Natural killer cell (primary cell): ENCODE data around the gene CRB3. TPM values are rescaled to one million over a fixed set of nuclear protein-coding genes. Genes with fewer than 3 reads are reported as not detected.
A peak's percentile ranks its signal among the peaks of the same experiment; 100 is the strongest.

Experiments
- ATAC-seq, 3 donors: fragments of 150-1000 bp in 2 of 3; fragments of 200-7000 bp in 1 of 3; cut with Tn5 transposase; 1 replicate in 1 of 3; 2 replicates in 2 of 3; pipeline ENCODE4 v1.10.0; 2021; ENCODE audit warnings: mild to moderate bottlenecking in 2 of 3, moderate library complexity in 2 of 3
- DNase-seq, 2 donors: peaks; one replicate each; pipeline versions ENCODE4 v3.0.0 to v3.0.0-alpha.2; 2013 to 2021; ENCODE audit warnings: mixed read lengths in 1 of 2
- H3K27ac ChIP-seq: one replicate; pipeline ENCODE4 v1.5.1; 2013; ENCODE audit warnings: mild to moderate bottlenecking, low read length
- H3K27me3 ChIP-seq: one replicate; pipeline ENCODE4 v1.6.1; 2013; ENCODE audit warnings: low read length; ENCODE audit not compliant: control insufficient read depth, insufficient read depth
- H3K36me3 ChIP-seq: one replicate; pipeline ENCODE4 v1.6.1; 2013; ENCODE audit warnings: low read length; ENCODE audit not compliant: control insufficient read depth, insufficient read depth
- H3K4me1 ChIP-seq: one replicate; pipeline ENCODE4 v1.6.1; 2013; ENCODE audit warnings: low read length; ENCODE audit not compliant: control insufficient read depth, insufficient read depth
- H3K4me3 ChIP-seq: one replicate; pipeline ENCODE4 v1.5.1; 2013; ENCODE audit warnings: low read length
- H3K9me3 ChIP-seq: one replicate; pipeline ENCODE4 v1.6.1; 2013; ENCODE audit warnings: low read length; ENCODE audit not compliant: control insufficient read depth, insufficient read depth
- H3K27ac Mint-ChIP-seq, 2 donors: one replicate each; pipeline ENCODE4 v1.8.0; 2022; ENCODE audit warnings: mild to moderate bottlenecking in 2 of 2, mixed read lengths in 2 of 2, moderate library complexity in 1 of 2
- H3K27me3 Mint-ChIP-seq, 2 donors: one replicate each; pipeline ENCODE4 v1.8.0; 2022; ENCODE audit warnings: low read depth in 2 of 2, mixed read lengths in 2 of 2
- H3K36me3 Mint-ChIP-seq: one replicate; pipeline ENCODE4 v1.8.0; 2022; ENCODE audit warnings: mixed read lengths
- H3K4me1 Mint-ChIP-seq, 2 donors: one replicate each; pipeline ENCODE4 v1.8.0; 2022; ENCODE audit warnings: mixed read lengths in 2 of 2
- H3K4me3 Mint-ChIP-seq: one replicate; pipeline ENCODE4 v1.8.0; 2022; ENCODE audit warnings: mild to moderate bottlenecking, moderate library complexity, mixed read lengths
- H3K9me3 Mint-ChIP-seq, 2 donors: one replicate each; pipeline ENCODE4 v1.8.0; 2022; ENCODE audit warnings: mixed read lengths in 2 of 2
- WGBS: methylation state at CpG from one replicate; pipeline ENCODE4 v1.1.7; 2013; ENCODE audit warnings: missing lambda C conversion rate; ENCODE audit not compliant: insufficient coverage; 5-methylcytosine and 5-hydroxymethylcytosine counted together
- intact Hi-C: fragments of 100-400 bp; cut with micrococcal nuclease; formaldehyde crosslinking; loops from one replicate; pipeline ENCODE4 v1.14.2; 2022
- total RNA-seq, 4 donors: library from RNA; stranded (reverse); fragments of 120-200 nt in 1 of 4; gene quantifications; one replicate each; pipeline versions ENCODE4 v1.2.3 to v1.2.4, GENCODE V29; 2013 to 2022
- TF ChIP-seq, protein P1 (sequence below): fragments of 200-600 bp; IDR thresholded peaks from one replicate; pipeline ENCODE4 v1.8.0; 2022; ENCODE audit warnings: antibody characterized with exemption

Gene CRB3
- total RNA-seq, 3 donors from 2014 or later (not counting 1 experiment from before 2014, with no cell fraction given), result 0.59 to 1.1 TPM; not detected in 1

DNA sequence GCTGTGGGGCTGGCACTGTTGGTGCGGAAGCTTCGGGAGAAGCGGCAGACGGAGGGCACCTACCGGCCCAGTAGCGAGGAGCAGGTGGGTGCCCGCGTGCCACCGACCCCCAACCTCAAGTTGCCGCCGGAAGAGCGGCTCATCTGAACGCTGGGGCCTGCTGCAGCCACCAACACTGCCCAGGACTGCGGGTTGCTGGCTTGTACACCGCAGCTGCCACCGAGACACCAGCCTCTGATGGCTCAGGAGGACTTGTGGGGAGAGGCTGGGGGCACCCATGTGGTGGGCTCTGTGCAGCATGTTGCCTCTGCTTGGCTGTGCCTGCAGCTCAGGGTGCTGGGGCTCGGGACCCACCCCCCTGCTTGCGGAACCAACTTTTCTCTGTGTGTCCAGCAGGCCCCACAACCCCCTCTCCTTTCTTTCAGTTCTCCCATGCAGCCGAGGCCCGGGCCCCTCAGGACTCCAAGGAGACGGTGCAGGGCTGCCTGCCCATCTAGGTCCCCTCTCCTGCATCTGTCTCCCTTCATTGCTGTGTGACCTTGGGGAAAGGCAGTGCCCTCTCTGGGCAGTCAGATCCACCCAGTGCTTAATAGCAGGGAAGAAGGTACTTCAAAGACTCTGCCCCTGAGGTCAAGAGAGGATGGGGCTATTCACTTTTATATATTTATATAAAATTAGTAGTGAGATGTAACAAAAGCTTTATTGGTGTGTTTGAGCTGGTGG lies 2.6 kb downstream of the CRB3 start:
- peaks cover 11% of the 10 kb centered on the region for H3K4me1 ChIP-seq
- H3K9me3 Mint-ChIP-seq, result no peaks in the 10 kb centered on the region
- peak overlapping the region in 1 of 2 donors; percentile 35 for H3K27ac Mint-ChIP-seq
- peaks cover 0 to 19% of the 10 kb centered on the region in 2 donors for H3K4me1 Mint-ChIP-seq
- H3K27me3 Mint-ChIP-seq, result peaks cover 0 to 4% of the 10 kb centered on the region in 2 donors
- H3K27me3 ChIP-seq, result peaks cover 6% of the 10 kb centered on the region
- TF ChIP-seq, protein P1, sequence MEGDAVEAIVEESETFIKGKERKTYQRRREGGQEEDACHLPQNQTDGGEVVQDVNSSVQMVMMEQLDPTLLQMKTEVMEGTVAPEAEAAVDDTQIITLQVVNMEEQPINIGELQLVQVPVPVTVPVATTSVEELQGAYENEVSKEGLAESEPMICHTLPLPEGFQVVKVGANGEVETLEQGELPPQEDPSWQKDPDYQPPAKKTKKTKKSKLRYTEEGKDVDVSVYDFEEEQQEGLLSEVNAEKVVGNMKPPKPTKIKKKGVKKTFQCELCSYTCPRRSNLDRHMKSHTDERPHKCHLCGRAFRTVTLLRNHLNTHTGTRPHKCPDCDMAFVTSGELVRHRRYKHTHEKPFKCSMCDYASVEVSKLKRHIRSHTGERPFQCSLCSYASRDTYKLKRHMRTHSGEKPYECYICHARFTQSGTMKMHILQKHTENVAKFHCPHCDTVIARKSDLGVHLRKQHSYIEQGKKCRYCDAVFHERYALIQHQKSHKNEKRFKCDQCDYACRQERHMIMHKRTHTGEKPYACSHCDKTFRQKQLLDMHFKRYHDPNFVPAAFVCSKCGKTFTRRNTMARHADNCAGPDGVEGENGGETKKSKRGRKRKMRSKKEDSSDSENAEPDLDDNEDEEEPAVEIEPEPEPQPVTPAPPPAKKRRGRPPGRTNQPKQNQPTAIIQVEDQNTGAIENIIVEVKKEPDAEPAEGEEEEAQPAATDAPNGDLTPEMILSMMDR, result no peak
- H3K36me3 Mint-ChIP-seq, result no peaks in the 10 kb centered on the region
- no peak for ATAC-seq
- WGBS, result 91% methylated on average over 21 of the region's 21 CpGs
- no peak overlapping the region for H3K4me3 Mint-ChIP-seq
- H3K4me3 ChIP-seq, result no peak overlapping the region
- no peak overlapping the region for H3K27ac ChIP-seq
- no peak for DNase-seq
- no peaks in the 10 kb centered on the region for H3K9me3 ChIP-seq
- intact Hi-C loops, result no loop called here
- H3K36me3 ChIP-seq, result peaks cover 26% of the 10 kb centered on the region

DNA sequence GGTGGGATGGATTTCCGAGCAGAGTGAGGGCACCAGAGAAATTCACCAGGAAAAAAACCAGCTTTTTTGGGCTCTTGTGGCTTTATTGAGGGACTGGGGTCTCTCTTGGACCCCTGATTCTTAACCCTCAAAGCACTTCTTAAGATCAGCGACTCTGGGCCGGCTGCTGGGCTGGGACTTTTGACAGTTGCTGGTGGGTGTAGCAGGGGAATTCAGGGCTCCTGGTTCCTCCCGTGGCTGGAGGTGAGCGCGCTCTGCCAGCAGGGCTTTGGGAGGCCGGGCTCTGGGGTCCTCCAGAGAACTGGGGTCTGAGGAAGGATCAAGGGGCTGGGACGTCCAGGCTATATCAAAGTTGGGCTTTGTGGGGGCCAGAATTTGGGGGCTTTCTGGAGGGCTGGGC lies 3.3 kb downstream of the CRB3 start:
- no peak overlapping the region for H3K4me3 Mint-ChIP-seq
- TF ChIP-seq, protein P1, result no peak
- H3K4me1 Mint-ChIP-seq, result peaks cover 0 to 19% of the 10 kb centered on the region in 2 donors
- peak overlapping the region; percentile 40 to 75 for H3K27ac Mint-ChIP-seq
- WGBS, result 94% methylated on average over 8 of the region's 8 CpGs
- H3K27me3 ChIP-seq, result peaks cover 6% of the 10 kb centered on the region
- H3K4me1 ChIP-seq, result peaks cover 11% of the 10 kb centered on the region
- no peaks in the 10 kb centered on the region for H3K36me3 Mint-ChIP-seq
- no peak overlapping the region for H3K4me3 ChIP-seq
- DNase-seq (no peak), ATAC-seq (no peak)
- intact Hi-C loops, result no loop called here
- no peaks in the 10 kb centered on the region for H3K9me3 ChIP-seq
- H3K36me3 ChIP-seq, result peaks cover 28% of the 10 kb centered on the region
- H3K27me3 Mint-ChIP-seq, result peaks cover 0 to 4% of the 10 kb centered on the region in 2 donors
- no peaks in the 10 kb centered on the region for H3K9me3 Mint-ChIP-seq
- no peak overlapping the region for H3K27ac ChIP-seq

DNA sequence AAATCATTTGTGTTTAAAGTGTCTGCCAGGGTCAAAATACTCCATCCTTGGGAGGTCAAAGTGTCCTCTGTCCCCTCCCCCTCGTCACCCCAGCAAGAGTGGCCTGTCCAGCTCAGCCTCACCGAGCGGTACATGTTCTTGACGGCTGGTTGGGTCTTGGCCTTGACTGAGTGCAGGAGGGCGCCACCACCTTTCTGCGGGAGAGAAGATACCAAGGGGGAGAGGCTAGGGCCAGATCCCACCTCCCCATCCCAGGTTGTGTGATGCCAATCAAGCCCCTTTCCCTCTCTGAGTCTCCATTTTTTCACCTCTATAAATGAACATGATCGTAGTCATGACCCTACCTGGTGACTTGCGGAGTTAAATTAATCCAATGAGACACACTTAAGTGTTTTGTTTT lies 6.1 kb downstream of the CRB3 start:
- no peaks in the 10 kb centered on the region for H3K9me3 ChIP-seq
- H3K4me3 Mint-ChIP-seq, result no peak overlapping the region
- H3K9me3 Mint-ChIP-seq, result no peaks in the 10 kb centered on the region
- no peak overlapping the region for H3K27ac ChIP-seq
- no peak overlapping the region for H3K4me3 ChIP-seq
- no peaks in the 10 kb centered on the region for H3K27me3 ChIP-seq
- no peaks in the 10 kb centered on the region for H3K36me3 Mint-ChIP-seq
- TF ChIP-seq, protein P1, result no peak
- no peak for ATAC-seq
- no peak for DNase-seq
- H3K27ac Mint-ChIP-seq, result no peak overlapping the region
- peaks cover 38% of the 10 kb centered on the region for H3K36me3 ChIP-seq
- H3K4me1 ChIP-seq, result no peaks in the 10 kb centered on the region
- intact Hi-C loops, result no loop called here
- WGBS, result 96% methylated on average over 6 of the region's 8 CpGs
- H3K27me3 Mint-ChIP-seq, result no peaks in the 10 kb centered on the region
- peaks cover 0 to 11% of the 10 kb centered on the region in 2 donors for H3K4me1 Mint-ChIP-seq

DNA sequence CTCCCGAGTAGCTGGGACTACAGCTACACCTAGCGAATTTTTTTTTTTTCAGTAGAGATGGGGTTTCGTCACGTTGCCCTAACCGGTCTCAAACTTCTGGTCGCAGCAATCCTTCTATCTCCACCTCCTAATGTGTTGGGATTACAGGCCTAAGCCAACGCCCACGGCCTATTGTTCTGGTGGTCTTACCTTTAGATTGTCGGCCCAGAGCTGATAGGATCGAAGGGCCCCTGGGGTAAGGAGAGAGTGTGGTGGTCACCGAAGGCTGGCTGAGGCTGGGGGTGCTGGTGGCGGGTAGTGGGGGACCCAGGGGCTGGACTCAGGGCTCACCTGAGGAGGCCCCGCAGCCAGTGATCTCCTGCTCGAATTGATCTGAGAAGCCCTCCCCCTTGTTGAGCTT lies 7.0 kb downstream of the CRB3 start:
- no peak overlapping the region for H3K4me3 ChIP-seq
- intact Hi-C loops, result no loop called here
- 93% methylated on average over 14 of the region's 14 CpGs for WGBS
- no peaks in the 10 kb centered on the region for H3K9me3 ChIP-seq
- Mint-ChIP-seq H3K9me3 (no peaks in the 10 kb centered on the region), H3K27me3 (no peaks in the 10 kb centered on the region), H3K27ac (no peak overlapping the region), H3K4me3 (no peak overlapping the region), H3K36me3 (no peaks in the 10 kb centered on the region), H3K4me1 (peaks cover 0 to 11% of the 10 kb centered on the region in 2 donors)
- H3K27me3 ChIP-seq, result no peaks in the 10 kb centered on the region
- no peak overlapping the region for H3K27ac ChIP-seq
- DNase-seq (no peak), ATAC-seq (no peak)
- H3K36me3 ChIP-seq, result peaks cover 47% of the 10 kb centered on the region
- TF ChIP-seq, protein P1, result no peak
- no peaks in the 10 kb centered on the region for H3K4me1 ChIP-seq
